ENCODE results near the gene ALDH7A1.
"Not testable (repeated sequence)": the region's sequence is repeated elsewhere in the genome, so short reads cannot be mapped to it uniquely, and the experiment has no call there.

The ALDH7A1 gene

DNA sequence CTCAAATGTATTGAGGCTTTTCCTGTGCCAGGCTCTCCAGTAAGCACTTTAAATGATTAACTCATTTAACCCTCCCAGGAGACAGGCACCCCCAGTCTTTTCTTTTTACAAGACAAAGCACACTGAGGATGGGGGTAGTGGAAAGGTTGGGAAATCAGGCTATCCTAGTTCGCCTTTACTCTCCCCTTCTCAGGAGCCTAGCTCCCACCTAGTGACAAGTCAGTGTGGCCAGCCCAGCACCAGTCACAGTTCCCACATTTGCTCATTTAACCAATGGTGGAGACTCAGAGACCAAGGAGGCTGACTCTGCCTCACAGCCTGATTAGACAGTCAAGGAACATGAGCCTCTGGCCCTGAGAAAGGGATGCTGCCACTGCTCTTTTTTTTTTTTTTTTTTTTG lies 3.5 kb downstream of the ALDH7A1 start:
- DNase-seq: no peak

DNA sequence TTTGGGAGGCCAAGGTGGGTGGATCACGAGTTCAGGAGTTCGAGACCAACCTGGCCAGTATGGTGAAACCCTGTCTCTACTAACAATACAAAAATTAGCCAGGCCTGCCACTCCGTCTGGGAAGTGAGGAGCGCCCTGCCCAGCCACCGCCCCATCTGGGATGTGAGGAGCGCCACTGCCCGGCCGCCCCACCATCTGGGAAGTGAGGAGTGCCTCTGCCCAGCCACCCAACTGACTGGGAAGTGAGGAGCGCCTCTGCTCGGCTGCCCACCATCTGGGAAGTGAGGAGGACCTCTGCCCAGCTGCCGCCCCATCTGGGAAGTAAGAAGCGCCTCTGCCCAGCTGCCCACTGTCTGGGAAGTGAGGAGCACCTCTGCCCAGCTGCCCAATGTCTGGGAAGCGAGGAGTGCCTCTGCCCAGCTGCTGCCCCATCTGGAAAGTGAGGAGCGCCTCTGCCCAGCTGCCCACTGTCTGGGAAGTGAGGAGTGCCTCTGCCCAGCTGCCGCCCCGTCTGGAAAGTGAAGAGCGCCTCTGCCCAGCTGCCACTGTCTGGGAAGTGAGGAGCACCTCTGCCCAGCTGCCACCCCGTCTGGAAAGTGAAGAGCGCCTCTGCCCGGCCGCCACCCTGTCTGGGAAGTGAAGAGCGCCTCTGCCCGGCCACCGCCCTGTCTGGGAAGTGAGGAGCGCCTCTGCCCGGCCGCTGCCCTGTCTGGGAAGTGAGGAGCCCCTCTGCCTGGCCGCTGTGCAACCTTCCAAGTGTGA lies 5.3 kb downstream of the ALDH7A1 start:
- DNase-seq: no peak

DNA sequence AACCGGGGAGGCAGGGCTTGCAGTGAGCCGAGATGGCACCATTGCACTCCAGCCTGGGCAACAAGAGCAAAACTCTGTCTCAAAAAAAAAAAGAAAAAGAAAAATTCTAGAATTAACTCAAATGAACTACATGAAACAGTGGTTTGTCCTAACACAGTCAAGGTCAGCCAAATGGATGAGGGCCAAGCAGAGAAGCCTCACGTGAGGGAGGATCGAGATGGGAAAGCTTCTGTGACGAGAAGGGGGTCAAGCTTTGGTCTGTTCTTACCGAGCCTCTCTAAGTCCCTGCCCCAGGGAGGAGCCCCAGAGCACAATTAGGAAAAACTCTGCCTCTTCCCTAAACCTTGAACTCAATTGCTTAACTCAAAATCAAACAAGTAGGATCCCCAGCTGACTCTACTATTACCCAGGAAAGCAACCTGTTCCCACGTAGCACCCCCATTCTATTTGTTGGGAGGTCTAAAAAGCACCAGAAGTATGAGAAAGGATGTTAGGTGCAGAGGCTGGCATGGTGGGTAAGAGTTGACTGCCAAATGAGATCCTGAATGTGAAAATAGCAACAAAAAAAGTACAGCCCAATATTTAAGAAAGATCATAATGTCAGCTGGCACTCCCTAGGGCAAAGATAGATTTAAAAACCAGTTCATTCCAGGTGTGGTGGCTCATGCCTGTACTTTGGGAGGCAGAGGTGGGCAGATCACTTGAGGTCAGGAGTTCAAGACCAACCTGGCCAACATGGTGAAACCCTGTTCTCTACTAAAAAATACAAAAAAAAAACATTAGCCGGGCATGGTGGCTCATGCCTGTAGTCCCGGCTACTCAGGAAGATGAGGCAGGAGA lies 7.2 kb downstream of the ALDH7A1 start:
- DNase-seq: no peak

DNA sequence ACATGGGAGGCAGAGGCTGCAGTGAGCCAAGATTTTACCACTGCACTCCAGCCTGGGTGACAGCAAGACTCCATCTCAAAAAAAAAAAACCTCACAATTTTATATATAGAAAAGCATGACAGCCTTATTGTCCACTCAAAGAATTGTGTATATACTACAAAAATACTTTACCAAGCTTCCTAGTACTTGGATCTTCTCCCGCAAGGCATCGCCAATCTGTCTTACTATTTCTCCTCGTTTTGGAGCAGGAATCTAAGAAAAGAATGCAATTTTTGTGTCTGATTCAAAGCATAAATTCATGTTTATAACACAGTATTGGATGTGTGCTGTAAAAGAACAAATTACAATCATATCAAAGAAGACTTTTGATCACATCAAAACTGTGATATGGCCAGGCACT lies 11.3 kb downstream of the ALDH7A1 start:
- no peak for DNase-seq

DNA sequence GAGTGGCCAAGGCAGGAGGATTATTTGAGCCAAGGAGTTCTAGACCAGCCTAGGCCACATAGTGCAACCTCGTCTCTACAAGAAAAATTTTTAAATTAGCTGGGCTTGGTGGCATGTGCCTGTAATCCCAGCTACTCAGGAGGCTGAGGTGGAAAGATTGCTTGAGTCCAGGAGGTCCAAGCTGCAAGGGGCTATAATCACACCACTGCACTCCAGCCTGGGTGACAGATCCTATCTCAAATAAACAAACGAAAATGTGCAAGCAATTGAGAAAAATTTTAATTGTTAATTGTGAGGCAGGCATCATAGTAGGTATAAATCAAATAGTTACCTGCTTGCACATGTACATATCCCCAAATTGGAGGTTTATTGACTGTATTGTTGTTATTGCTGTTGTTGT lies 15.3 kb downstream of the ALDH7A1 start:
- DNase-seq: no peak

DNA sequence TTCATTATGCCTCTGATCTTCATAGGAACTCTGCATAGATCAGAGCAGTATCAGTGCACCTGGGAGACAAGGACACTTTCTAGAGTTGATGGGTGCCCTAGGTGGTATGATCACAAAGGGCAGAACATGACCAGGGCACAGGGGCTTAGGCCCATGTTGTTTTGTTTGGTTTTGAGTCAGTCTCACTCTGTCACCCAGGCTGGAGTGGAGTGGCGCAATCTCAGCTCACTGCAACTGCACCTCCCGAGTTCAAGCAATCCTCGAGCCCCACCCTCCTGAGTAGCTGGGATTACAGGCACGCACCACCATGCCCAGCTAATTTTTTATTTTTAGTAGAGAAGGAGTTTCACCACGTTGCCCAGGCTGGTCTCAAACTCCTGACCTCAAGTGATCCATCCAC lies 17.6 kb downstream of the ALDH7A1 start:
- no peak for DNase-seq

DNA sequence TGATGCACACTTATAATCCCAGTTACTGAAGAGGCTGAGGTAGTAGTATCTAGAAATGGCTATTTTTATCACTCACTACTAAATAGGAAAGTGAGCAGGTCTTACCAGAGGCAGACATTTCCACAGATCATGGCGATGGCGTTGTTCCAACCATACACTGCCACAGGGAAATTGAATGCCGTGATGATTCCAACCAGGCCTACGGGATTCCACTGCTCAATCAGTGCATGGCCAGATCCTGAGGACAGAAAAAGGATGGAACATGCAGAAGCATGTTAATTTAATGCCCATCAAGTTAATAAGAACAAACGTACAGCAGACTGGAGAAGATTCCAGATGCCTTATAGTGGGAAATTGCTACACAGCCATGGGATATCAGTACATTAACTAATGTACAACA lies 18.0 kb downstream of the ALDH7A1 start:
- DNase-seq: no peak

DNA sequence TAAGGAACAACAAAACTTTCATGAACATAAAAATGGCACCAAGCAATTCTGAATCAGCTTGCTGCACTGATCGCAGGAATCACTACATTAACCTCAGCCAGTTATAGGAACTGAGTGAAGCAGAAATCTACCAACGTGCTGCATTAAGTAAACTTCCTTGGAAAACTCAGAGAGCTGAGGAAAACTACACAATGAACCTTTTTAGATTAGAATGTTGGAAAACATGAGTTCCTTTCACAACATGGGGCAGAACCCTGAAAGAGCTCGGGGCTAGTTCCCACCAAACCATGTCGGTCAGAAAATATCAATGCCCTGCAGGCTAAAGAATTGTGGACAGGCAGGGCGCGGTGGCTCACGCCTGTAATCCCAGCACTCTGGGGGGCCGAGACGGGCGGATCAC lies 19.4 kb downstream of the ALDH7A1 start:
- no peak for DNase-seq

DNA sequence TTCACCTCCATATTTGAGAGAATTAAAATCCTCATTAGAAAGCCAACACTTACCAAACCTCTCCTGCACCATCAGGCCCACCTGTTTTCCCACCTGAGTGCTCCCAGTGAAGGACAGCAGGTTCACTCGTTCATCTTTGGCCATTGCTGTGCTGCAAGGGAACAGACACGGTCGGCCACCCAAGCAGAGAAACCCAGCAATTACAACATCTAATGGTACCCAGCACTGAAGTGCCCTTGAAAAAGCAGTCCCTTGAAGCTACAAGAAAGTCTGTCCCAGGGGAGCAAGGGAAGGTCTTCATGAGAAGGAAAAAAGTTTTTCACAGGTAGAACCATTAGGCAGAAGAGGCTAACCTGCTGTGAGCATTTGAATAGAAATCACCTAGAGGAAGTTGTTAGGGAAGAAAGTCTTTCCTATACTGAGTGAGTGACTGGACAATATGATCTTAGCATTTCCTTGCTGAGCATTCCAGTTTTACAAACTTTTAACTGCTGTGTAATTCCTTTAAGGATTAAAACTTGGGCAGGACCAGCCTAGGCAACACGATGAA lies 26.7 kb downstream of the ALDH7A1 start:
- DNase-seq: no peak

DNA sequence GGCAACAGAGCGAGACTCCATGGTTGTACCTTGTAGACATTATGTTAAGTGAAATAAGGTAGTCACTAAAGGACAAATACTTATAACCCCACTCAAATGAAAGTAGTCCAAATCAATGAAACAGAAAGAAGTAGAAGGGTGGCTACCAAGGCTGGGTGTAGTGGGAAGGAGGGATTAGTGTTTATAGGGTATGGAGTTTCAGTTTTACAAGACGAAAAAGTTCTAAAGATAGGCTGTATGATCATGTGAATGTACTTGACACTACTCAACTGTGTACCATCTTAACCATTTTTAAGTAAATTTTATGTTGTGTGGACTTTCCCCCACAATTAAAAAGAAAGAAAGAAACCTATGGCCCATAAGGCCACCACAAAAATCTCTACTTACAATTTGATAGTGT lies 32.2 kb downstream of the ALDH7A1 start:
- DNase-seq: no peak

DNA sequence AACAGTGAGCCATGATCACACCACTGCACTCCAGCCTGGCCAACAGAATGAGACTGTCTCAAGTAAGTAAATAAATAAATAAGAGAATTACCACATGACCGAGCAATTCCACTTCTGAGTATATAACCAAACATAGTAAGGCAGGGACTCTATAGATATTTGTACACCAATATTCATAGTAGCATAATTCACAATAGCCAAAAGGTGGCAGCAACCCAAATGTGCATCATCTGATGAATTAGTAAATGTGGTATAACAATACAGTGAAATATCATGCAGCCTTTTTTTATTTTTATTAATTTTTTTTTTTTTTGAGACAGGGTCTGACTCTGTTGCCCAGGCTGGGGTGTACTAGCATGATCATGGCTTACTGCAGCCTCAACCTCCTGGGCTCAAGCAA lies 33.1 kb downstream of the ALDH7A1 start:
- DNase-seq: no peak

DNA sequence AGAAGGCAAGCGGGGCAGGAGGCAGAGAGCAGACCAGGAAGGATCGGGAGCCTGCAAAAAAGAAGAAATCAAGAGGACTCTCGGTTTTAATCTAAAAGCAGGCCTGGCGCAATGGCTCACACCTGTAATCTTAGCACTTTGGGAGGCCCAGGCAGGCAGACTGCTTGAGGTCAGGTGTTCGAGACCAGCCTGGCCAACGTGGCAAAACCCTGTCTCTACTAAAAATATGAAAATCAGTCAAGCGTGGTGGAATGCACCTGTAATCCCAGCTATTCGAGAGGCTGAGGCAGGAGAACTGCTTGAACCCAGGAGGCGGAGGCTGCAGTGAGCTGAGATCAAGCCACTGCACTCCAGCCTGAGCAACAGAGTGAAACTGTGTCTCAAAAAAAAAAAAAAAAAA lies 39.9 kb downstream of the ALDH7A1 start:
- DNase-seq: not testable (repeated sequence)

DNA sequence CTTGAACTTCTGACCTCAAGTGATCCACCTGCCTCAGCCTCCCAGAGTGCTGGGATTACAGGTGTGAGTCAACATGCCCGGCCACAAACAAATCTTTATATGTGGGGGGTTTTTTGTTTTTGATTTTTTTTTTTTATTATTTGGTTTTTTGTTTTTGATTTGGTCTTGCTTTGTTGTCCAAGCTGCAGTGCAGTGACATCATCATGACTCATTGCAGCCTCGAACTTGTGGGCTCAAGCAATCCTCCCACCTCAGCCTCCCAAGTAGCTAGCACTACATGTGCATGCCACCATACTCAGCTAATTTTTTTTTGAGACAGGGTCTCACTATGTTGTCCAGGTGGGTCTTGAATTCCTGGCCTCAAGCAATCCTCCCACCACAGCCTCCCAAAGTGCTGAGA lies 42.4 kb downstream of the ALDH7A1 start:
- DNase-seq: no peak

DNA sequence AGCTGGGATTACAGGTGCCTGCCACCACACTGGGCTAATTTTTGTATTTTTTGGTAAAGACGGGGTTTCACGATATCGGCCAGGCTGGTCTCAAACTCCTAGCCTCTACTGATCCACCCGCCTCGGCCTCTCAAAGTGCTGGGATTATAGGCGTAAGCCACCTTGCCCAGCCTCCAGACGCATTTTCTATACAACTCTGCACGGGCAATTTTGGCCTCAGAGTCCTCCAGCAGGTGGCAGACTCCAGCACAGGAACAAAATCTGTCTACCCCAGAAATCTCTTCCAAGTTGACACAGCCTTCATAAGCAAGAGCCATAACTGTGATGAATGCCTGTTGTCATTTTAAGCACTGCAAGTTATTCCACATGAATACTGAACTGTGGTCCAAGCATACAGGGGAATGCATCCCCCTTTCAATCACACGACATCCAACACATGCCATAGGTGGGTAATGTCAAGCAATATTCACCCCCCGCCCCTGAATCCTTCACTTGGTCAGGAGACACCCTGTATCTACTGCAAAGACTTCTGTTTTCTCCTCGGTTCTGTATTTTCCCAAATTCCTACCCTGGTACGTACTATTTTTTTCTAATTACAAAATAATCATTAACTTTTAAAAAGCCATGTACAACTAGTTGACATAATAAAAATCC lies 50.8 kb downstream of the ALDH7A1 start:
- peak; percentile 34 for DNase-seq

DNA sequence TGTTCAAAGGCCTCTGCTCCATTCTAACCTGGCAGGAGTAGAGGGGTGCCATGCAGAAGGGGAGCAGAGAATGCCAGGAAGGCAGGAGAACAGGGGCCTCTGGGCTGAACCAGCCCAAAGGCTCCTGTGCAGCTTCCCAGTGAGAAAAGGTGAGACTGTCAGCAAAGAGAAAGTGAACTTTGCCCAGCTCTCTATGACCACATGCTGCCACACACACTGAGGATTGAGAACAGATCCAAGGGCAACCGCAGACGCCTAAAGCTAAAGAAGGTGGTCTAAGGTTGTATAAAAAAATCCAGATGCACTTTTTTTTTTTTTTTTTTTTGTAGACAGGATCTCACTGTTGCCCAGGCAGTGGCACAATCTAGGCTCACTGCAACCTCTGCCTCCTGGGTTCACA lies 51.4 kb downstream of the ALDH7A1 start:
- no peak for DNase-seq

DNA sequence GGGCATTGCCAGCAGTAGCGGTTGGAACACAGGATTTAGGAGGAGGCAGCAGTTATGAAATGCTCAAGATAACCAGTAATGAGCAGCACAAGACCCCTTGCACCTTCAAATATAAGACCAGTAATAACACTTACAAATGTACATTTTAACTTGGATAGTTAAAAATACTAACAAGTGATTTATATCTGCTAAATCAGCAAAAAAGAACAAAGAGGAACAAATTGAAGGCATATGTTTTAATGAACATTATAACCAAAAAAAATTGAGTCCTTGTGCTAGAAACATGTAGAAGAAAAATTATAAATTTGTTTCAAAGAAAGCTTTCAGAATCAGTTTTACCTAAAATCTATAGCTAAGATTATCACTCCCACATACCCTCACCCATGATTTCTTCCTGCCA lies 52.0 kb downstream of the ALDH7A1 start:
- DNase-seq: no peak

DNA sequence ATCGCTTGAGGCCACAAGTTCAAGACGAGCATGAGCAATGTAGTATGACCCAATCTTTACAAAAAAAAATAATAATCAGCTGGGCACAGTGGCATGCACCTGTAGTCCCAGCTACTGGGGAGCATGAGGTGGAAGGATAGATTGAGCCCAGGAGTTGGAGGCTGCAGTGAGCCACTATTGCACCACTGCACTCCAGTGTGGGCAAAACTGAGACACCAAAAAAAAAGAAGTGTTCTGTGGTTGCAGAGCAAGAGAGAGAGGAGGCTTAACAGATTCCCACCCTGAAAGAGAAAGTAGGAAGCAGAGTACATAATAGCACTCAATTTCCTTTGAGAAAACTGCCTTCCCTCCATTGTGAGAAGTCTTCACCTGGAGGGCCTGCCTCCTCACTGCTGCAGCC lies 52.6 kb downstream of the ALDH7A1 start:
- DNase-seq: no peak

DNA sequence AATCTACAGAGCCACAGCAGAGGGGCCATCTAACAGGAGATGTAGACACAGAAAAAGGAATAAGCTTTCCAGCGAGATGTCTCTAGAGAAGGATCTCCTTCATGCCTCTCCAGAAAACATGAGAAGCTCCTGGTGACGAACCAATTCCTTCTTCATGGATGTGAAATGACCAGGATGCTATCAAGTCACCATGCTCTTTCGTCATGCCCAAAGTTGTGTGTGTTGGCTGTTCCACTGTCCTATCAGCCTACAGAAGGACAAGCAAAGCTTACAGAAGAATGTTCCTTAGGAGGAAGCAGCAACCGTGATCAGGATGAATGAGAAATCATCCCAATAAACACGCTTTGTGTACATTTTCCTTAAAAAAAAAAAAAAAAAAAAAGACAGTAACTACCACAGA lies 54.4 kb downstream of the ALDH7A1 start:
- no peak for DNase-seq

DNA sequence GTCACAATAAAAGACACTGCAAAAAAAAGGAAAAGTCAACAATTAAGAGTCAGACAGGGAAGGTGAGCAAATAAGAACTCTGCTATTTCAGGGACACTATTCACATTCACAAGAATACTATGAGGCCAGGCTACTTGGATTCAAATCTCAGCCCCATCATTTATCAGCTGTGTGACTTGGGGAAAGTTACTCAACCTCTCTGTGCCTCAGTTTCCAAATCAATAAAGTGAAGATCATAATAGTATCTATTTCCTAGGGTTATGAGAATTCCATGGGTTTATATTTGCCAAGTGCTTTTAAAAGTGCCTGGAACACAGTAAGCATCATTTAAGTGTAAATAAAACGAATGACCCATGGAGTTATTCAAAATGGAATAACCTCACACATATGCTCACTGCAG lies 56.4 kb downstream of the ALDH7A1 start:
- DNase-seq: no peak

DNA sequence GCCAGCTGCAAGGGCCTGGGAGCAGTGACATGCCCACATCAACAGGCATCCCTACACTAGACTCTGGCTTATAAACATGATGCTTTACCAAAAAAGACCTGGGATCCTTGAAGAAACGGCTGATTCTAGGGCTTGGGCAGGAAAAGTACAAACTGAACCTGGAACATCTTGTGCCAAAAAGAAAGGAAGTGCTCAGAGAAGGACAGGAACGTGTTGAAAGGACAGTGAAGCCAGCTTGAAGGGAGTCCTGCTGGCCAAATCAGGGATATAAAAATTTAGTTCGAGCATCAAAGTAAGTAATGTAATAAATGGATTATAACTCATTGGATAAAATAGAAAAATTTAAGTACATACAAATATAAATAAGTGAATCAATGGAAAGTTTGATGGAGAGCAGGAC lies 58.1 kb downstream of the ALDH7A1 start:
- no peak for DNase-seq

DNA sequence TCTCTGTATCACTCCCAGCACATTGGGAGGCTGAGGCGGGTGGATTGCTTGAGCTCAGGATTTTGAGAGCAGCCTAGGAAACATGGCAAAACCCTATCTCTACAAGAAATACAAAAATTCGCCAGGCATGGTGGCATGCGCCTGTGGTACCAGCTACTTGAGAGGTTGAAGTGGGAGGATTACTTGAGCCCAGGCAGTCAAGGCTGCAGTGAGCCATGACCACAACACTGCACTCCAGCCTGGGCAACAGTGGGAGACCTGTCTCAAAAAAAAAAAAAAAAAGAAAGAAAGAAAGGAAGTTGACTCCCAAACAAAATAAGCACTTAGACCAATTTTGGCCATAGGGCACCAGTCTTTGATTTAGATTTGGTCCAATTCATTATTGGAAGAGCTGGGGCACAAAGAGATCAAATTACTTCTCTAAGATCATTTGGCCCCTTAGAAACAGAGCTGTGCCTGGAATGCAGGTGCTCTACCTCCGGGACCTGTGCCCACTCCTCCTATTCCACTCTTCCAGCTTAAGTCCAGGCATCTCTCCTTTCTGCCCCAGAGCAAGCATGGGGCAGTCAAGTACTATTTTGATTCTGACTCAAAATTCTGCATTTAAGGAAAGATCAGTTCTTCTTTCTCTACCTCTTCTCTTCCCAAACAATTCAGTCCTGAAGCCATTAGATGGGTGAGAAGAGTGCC lies 59.0 kb downstream of the ALDH7A1 start:
- no peak for DNase-seq

DNA sequence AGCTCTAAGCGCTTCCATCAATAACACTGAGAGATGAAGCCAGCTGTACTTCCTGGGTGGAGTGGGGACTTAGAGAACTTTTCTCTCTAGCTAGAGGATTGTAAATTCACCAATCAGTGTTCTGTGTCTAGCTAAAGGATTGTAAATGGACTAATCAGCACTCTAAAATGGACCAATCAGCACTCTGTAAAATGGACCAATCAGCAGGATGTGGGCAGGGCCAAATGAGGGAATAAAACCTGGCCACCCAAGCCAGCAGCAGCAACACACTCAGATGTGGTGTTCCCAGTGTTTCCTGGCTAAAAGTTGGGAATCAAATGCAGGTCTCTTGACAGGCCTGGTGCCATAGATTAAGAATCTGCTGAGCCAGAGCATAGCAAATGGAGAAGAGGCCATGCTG lies 60.5 kb downstream of the ALDH7A1 start:
- DNase-seq: no peak

DNA sequence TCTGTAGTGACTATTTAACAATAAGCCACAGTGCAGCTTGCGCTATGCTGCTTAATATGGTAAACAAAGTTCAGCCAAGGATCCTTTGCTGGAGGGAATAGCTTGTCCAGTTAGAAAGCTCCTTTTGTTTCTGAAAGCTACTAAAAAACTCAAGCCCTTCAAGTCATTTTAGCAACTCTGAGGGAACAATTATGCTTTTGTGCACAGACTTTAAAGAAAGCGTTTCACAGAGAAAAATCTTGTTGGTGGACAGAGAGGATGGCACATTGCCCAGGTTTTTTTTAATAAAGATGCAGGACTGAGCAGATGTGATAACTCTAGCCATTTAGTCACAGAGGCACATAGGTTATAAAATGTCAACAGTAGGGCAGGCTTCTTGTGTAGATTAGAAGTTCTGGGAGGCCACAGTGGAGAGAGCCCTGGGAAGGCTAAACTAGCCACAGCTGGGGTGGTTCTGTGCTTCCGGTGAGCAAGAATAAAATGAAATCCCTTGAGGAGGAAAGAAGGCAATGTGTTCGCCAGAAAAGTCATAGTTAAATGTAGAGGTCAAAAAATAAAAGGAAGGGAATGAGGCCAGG lies 63.4 kb downstream of the ALDH7A1 start:
- no peak for DNase-seq
